ENCODE measurements around the gene BCAS2.

GRCh38 chr1:114597949-114598348, 16.5 kb upstream of the BCAS2 start:
- no peak for TF ChIP-seq YY1 (IDR thresholded peaks at IDR 0.05; ENCODE audit: insufficient read depth, insufficient read length)
- TF ChIP-seq SUZ12 (IDR thresholded peaks at IDR 0.05; ENCODE audit: extremely low read depth, insufficient read depth, insufficient read length) = no peak
- no peak for TF ChIP-seq ZNF274 (IDR thresholded peaks at IDR 0.05; ENCODE audit: low read depth, low read length)
